Measurements from ENCODE around the gene CPEB4.

The CPEB4 gene

DNA sequence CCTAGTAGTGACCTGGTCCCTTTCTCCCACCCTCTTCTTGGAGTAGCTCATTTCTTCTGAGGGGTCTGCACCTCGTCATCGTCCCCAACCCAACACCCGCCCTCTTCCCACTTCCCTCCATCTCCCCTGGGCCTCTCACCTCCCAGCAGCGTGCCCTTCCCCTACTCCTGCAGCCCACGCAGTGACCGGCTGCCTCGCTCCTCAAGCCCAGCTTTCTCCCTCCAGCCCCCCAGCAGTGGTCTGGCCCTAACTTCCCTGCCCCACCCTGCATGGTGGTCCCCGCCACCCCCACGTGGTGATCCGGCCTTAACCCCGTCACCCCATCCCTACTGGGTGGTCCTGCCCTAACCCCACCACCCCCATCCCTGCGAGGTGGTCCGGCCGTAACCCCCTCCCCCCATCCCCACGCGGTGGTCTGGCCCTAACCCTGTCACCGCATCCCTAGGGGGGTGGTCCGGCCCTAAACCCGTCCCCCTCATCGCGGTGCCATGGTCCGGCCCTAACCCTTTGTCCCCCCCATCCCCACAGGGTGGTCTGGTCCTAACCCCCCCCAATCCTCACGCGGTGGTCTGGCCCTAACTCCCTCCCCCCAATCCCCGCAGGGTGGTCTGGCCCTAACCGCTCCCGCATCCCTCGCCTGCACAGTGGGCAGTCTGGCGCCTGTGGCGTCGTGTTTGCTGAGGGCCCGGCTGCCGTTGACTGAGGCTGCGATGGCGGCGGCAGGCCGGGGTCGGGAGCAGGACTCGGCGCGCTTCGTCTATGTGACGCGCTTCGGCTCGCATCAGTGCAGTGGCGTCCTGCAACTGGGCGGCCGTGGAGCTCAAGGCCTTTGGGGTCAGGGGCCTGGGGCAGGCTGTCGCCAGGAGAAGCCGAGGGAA lies 100.6 kb downstream of the CPEB4 start, which contains the start of gene C5orf47:
Gene C5orf47, plus strand, starts transcription at position 617 of the 878 bp plus-strand sequence. Its CDS starts 94 bp downstream, at position 711.
- H3K27ac ChIP-seq, result no peak within 1 kb of the TSS
- TF ChIP-seq ZFX (IDR thresholded peaks at IDR 0.05; ENCODE audit: borderline replicate concordance), result no peak
- TF ChIP-seq, protein P1, sequence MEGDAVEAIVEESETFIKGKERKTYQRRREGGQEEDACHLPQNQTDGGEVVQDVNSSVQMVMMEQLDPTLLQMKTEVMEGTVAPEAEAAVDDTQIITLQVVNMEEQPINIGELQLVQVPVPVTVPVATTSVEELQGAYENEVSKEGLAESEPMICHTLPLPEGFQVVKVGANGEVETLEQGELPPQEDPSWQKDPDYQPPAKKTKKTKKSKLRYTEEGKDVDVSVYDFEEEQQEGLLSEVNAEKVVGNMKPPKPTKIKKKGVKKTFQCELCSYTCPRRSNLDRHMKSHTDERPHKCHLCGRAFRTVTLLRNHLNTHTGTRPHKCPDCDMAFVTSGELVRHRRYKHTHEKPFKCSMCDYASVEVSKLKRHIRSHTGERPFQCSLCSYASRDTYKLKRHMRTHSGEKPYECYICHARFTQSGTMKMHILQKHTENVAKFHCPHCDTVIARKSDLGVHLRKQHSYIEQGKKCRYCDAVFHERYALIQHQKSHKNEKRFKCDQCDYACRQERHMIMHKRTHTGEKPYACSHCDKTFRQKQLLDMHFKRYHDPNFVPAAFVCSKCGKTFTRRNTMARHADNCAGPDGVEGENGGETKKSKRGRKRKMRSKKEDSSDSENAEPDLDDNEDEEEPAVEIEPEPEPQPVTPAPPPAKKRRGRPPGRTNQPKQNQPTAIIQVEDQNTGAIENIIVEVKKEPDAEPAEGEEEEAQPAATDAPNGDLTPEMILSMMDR (IDR thresholded peaks at IDR 0.05), result no peak

DNA sequence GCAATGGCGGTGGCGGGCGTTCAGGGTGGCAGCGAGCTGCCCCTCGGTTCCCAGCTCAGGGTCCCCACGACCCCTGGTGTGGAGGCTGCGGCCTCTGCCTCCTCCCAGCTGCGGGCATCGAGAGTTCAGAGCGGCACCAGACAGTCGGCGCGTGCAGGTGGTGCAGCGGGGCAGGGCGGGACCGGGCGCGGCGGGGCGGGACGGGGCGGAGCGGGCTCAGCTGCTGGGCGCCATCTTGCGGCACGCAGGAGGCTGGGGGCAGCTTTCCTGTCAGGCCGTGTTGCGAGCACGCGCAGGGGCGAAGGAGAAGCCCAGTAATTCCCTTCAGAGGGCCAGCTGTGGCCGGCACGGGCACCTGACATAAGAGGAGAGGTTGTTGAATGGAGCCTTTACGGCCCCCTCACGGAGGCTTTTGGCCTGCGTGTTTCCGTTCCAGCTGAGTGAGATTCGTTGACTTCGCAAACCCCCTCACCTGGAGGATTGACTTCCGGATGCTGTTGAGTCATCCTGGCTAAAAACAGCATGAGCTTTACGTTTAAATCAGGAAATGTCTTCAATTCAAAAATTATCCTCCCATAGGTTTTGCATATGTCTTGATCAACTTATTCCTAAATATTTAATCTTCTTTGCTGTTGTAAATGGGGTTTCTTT lies 101.4 kb downstream of the CPEB4 start:
- no peak for TF ChIP-seq ZFX (IDR thresholded peaks at IDR 0.05; ENCODE audit: borderline replicate concordance)
- TF ChIP-seq, protein P1 (IDR thresholded peaks at IDR 0.05), result no peak
- no peak overlapping the region for H3K27ac ChIP-seq

DNA sequence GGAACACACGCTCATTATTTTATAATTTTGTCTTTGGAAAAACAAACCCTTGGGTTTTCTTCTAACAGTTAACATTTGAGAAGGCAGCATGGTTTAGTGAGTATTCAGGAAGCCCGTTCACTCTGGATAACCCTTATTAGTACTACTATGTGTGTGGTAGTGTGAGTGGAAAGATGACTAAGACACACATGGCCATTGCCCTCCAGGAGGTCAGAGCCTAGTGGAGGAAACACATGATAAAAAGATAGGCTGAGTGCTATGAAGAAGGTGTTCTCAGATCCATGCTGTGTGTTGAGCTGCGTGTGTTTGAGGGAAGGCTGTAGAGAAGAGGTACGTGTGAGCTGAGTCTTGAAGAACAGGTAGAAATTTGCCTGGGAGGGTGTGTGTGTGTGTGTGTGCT lies 109.2 kb downstream of the CPEB4 start:
- TF ChIP-seq, protein P1 (IDR thresholded peaks at IDR 0.05), result no peak
- no peak for TF ChIP-seq ZFX (IDR thresholded peaks at IDR 0.05; ENCODE audit: borderline replicate concordance)
- no peak overlapping the region for H3K27ac ChIP-seq

DNA sequence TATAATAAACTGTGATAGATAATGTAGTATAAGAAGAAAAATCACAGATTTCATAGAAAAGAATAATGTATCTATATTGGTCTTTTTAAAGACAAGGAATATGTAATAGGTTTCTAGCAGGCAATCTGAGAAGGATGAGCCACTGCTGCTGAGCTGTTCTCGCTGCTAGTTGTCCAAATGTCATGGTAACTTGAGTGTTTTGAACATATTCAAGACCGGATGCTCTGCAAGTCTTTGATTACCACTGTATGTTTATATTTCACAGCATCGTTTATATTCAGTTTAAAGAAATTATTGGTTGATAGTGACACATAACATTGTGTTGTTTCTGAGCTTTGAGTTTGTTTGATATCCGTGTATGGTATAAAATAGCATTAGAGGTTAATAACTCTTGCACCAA lies 110.4 kb downstream of the CPEB4 start:
- H3K27ac ChIP-seq, result no peak overlapping the region
- no peak for TF ChIP-seq ZFX (IDR thresholded peaks at IDR 0.05; ENCODE audit: borderline replicate concordance)
- TF ChIP-seq, protein P1 (IDR thresholded peaks at IDR 0.05), result no peak

DNA sequence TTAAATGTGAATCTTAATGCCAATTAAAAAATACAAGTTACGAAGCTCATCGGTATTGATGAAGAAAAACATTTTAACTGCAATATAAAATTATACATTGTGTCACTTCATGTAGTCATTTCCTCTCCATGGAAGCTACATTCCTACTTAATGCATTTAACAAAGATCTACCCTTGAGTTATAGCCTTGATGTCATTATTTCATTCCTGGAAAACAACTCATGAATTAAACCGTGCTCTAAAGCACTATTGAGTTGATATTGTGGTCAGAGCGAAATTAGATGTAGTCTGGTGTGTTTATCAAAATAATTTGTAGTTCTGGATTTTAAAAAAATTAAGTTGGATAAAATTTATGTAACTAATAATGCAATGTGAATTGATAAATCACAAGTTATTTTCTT lies 111.9 kb downstream of the CPEB4 start:
- H3K27ac ChIP-seq, result no peak overlapping the region
- TF ChIP-seq, protein P1 (IDR thresholded peaks at IDR 0.05), result no peak
- no peak for TF ChIP-seq ZFX (IDR thresholded peaks at IDR 0.05; ENCODE audit: borderline replicate concordance)

DNA sequence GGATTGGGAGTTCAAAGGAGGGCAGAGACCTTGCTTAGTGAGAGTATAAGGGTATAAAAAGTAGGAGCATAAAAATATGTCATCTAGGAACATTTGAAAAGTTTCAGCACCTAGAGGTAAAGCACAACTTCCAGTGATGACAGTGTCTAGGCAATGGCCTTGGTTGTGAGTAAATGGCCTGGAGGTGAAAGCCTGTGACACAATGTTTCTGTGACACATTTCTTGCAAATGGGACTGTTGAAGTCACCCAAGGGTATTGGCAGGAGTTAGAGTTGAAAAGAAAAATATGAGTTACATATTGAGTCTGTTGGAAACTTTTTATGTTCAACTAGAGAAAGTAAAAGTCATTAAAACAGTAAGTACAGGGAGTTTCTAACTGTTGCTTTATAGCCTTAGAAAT lies 115.6 kb downstream of the CPEB4 start:
- no peak overlapping the region for H3K27ac ChIP-seq
- TF ChIP-seq, protein P1 (IDR thresholded peaks at IDR 0.05), result no peak
- no peak for TF ChIP-seq ZFX (IDR thresholded peaks at IDR 0.05; ENCODE audit: borderline replicate concordance)

DNA sequence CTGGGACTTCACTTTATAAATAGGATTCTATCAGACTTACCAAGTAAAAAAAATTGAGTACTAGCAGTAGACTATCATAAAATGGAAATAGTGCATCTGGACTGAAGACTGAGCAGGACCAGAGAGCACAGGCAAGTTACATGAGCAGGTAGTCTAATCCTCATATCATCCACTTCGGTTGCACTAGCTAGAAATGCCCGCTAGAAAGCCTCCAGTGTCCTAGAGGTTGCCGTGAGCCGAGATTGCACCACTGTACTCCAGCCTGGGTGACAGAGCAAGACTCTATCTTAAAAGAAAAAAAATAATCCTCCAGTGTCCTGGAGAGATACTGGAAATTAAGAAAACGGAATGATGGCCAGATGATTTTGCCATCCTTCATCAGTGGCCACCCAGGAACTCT lies 120.8 kb downstream of the CPEB4 start:
- TF ChIP-seq, protein P1 (IDR thresholded peaks at IDR 0.05), result no peak
- no peak for TF ChIP-seq ZFX (IDR thresholded peaks at IDR 0.05; ENCODE audit: borderline replicate concordance)
- no peak overlapping the region for H3K27ac ChIP-seq
